GM21423 (cell line): ENCODE measurements around the gene PSPC1.

Experiments used
- ATAC-seq: cut with Tn5 transposase; IDR thresholded peaks from one replicate; pipeline ENCODE4 v1.9.1; 2021; ENCODE audit warnings: mild to moderate bottlenecking, moderate library complexity; ENCODE audit not compliant: unreplicated experiment

The PSPC1 gene

GRCh38 chr13:19674898-19675297 lies 107.8 kb downstream of the PSPC1 start:
- no peak for ATAC-seq

GRCh38 chr13:19673473-19674430 lies 109.0 kb downstream of the PSPC1 start:
- ATAC-seq: no peak

GRCh38 chr13:19672990-19673389 lies 109.8 kb downstream of the PSPC1 start:
- no peak for ATAC-seq

GRCh38 chr13:19670147-19670546 lies 112.6 kb downstream of the PSPC1 start:
- ATAC-seq: no peak

- no peak for ATAC-seq
These were observed 114.0 kb downstream of the PSPC1 start for GRCh38 chr13:19668778-19669177.

GRCh38 chr13:19665427-19665859 lies 117.3 kb downstream of the PSPC1 start:
- ATAC-seq: no peak

- no peak for ATAC-seq
These were observed 118.1 kb downstream of the PSPC1 start for GRCh38 chr13:19664481-19665230.

- no peak for ATAC-seq
These were observed 119.2 kb downstream of the PSPC1 start for GRCh38 chr13:19663416-19663979.

- ATAC-seq: no peak
These were observed 121.2 kb downstream of the PSPC1 start for GRCh38 chr13:19661561-19661960.

GRCh38 chr13:19661126-19661525 lies 121.6 kb downstream of the PSPC1 start:
- ATAC-seq: no peak

- no peak for ATAC-seq
These were observed 123.9 kb downstream of the PSPC1 start for GRCh38 chr13:19658831-19659230.

- ATAC-seq: no peak
These were observed 124.7 kb downstream of the PSPC1 start for GRCh38 chr13:19657872-19658591.
